ENCODE data around the gene ABLIM2.

DNA sequence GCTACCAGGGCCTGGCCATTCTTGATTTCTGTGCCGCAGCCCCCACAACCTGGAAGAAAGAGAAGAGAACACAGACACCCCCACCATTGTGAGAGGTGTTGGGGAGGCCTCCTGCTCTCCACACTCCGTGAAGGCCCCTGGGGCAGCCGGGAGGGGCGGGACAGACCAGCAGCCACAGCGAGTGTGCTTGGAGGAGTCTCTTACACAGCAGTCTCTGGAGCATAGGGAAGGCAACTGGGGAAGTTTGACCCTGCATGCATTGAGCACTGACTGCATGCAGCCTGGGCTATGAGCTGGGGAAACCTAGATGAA is 77.9 kb downstream of the ABLIM2 start:
- TF ChIP-seq, protein P1, sequence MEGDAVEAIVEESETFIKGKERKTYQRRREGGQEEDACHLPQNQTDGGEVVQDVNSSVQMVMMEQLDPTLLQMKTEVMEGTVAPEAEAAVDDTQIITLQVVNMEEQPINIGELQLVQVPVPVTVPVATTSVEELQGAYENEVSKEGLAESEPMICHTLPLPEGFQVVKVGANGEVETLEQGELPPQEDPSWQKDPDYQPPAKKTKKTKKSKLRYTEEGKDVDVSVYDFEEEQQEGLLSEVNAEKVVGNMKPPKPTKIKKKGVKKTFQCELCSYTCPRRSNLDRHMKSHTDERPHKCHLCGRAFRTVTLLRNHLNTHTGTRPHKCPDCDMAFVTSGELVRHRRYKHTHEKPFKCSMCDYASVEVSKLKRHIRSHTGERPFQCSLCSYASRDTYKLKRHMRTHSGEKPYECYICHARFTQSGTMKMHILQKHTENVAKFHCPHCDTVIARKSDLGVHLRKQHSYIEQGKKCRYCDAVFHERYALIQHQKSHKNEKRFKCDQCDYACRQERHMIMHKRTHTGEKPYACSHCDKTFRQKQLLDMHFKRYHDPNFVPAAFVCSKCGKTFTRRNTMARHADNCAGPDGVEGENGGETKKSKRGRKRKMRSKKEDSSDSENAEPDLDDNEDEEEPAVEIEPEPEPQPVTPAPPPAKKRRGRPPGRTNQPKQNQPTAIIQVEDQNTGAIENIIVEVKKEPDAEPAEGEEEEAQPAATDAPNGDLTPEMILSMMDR (conservative IDR thresholded peaks at IDR 0.05 in 1 of 2, IDR thresholded peaks at IDR 0.05 in 1 of 2; ENCODE audit: extremely low read depth in 1 of 2, insufficient read depth in 1 of 2, low read depth in 1 of 2, low read length in 2 of 2), result no peak
- TF ChIP-seq EZH2 (IDR thresholded peaks at IDR 0.05; ENCODE audit: borderline replicate concordance, low read length), result no peak

Measured in mammary epithelial cell (primary cell).